WERI-Rb-1 (cell line): ENCODE results near the gene RABL6.

ENCODE experiments used
- DNase-seq: peaks from one replicate; pipeline ENCODE4 v3.0.0-alpha.2; 2020
- H3K27ac ChIP-seq: fragments of 250-450 bp; sonication (Bioruptor Pico); 2 replicates; pipeline ENCODE4 v1.5.1; 2020; ENCODE audit warnings: mild to moderate bottlenecking, moderate library complexity
- H3K27me3 ChIP-seq: fragments of 250-450 bp; sonication (Bioruptor Pico); 2 replicates; pipeline ENCODE4 v1.5.1; 2021; ENCODE audit warnings: mild to moderate bottlenecking, low read depth, moderate library complexity; ENCODE audit not compliant: insufficient read depth, severe bottlenecking
- H3K36me3 ChIP-seq: fragments of 250-450 bp; sonication (Bioruptor Pico); 2 replicates; pipeline ENCODE4 v1.5.1; 2020; ENCODE audit warnings: mild to moderate bottlenecking, moderate library complexity
- H3K4me3 ChIP-seq: 2 replicates; pipeline ENCODE4 v1.5.1; 2011; ENCODE audit warnings: low read depth, mild to moderate bottlenecking, control low read depth, low read length
- H3K9me3 ChIP-seq: fragments of 250-450 bp; sonication (Bioruptor Pico); 2 replicates; pipeline ENCODE4 v1.5.1; 2021; ENCODE audit warnings: mild to moderate bottlenecking, moderate library complexity; ENCODE audit not compliant: severe bottlenecking
- CTCF ChIP-seq: IDR thresholded peaks from 2 replicates; pipeline ENCODE4 v1.5.1; 2011; ENCODE audit warnings: low read depth, mild to moderate bottlenecking, control low read depth, inconsistent platforms, low read length

Gene RABL6

GRCh38 chr9:136850866-136851775, 43.4 kb downstream of the RABL6 start:
- DNase-seq: no peak
- TF ChIP-seq CTCF: no peak
- Histone ChIP-seq H3K27me3 (no peaks in the 10 kb centered on the region), H3K36me3 (peaks cover 41% of the 10 kb centered on the region), H3K27ac (no peak overlapping the region), H3K9me3 (no peaks in the 10 kb centered on the region), H3K4me3 (no peak overlapping the region)

- Histone ChIP-seq H3K4me3 (no peak within 1 kb of the TSS), H3K27me3 (no peaks in the 10 kb centered on the region), H3K27ac (no peak within 1 kb of the TSS), H3K9me3 (no peaks in the 10 kb centered on the region), H3K36me3 (peaks cover 47% of the 10 kb centered on the region)
- no peak for TF ChIP-seq CTCF
- no peak for DNase-seq
Observed at GRCh38 chr9:136851941-136852663, 44.4 kb downstream of the RABL6 start, which contains the start of gene MAMDC4. Gene MAMDC4 (plus strand): TSS chr9:136852346. CDS start chr9:136852417, 71 bp downstream.

- DNase-seq: no peak
Observed at GRCh38 chr9:136852664-136853595, 45.2 kb downstream of the RABL6 start.

GRCh38 chr9:136853596-136854112, 45.9 kb downstream of the RABL6 start:
- TF ChIP-seq CTCF: no peak
- no peak overlapping the region for H3K27ac ChIP-seq
- no peaks in the 10 kb centered on the region for H3K27me3 ChIP-seq
- no peak overlapping the region for H3K4me3 ChIP-seq
- no peak for DNase-seq
- peaks cover 61% of the 10 kb centered on the region for H3K36me3 ChIP-seq
- no peaks in the 10 kb centered on the region for H3K9me3 ChIP-seq

More at GRCh38 chr9:136852664-136853595, 45.2 kb downstream of the RABL6 start:
- Histone ChIP-seq H3K27me3 (no peaks in the 10 kb centered on the region), H3K27ac (no peak overlapping the region), H3K9me3 (no peaks in the 10 kb centered on the region), H3K4me3 (no peak overlapping the region), H3K36me3 (peaks cover 54% of the 10 kb centered on the region)
- no peak for TF ChIP-seq CTCF

- DNase-seq: no peak
- H3K27ac ChIP-seq: no peak overlapping the region; the same call in 1 of the 2 replicates
- peaks cover 67% of the 10 kb centered on the region for H3K36me3 ChIP-seq
Observed at GRCh38 chr9:136854113-136854841, 46.5 kb downstream of the RABL6 start.

More at GRCh38 chr9:136854113-136854841, 46.5 kb downstream of the RABL6 start:
- TF ChIP-seq CTCF: no peak
- H3K9me3 ChIP-seq: no peaks in the 10 kb centered on the region
- H3K4me3 ChIP-seq: no peak overlapping the region
- no peaks in the 10 kb centered on the region for H3K27me3 ChIP-seq
